Activated T-cell treated with anti-CD3 and anti-CD28 coated beads, Interleukin-2, amount 50 U/mL, for 72 hours (primary cell): ENCODE measurements around the gene ZNF516. TPM values are rescaled to one million over a fixed set of nuclear protein-coding genes. Genes with fewer than 3 reads are reported as not detected.

Experiments
- ATAC-seq, 2 donors: fragments of 150-1000 bp; cut with Tn5 transposase; replicated peaks in 1 of 2; 2 replicates each; pipeline ENCODE4 v1.10.0; 2021; ENCODE audit warnings: moderate library complexity in 2 of 2, mild to moderate bottlenecking in 1 of 2
- DNase-seq, 2 donors: peaks; one replicate each; pipeline ENCODE4 v3.0.0; 2021 to 2022; ENCODE audit warnings: mixed read lengths in 1 of 2
- H3K27ac Mint-ChIP-seq: one replicate; pipeline ENCODE4 v1.8.0; 2022; ENCODE audit warnings: mild to moderate bottlenecking, moderate library complexity, mixed read lengths
- H3K27me3 Mint-ChIP-seq: one replicate; pipeline ENCODE4 v1.8.0; 2022; ENCODE audit warnings: low read depth, mixed read lengths
- H3K36me3 Mint-ChIP-seq, 2 donors: one replicate each; pipeline ENCODE4 v1.8.0; 2022; ENCODE audit warnings: mixed read lengths in 2 of 2, mild to moderate bottlenecking in 1 of 2; ENCODE audit not compliant: insufficient read depth in 2 of 2
- H3K4me1 Mint-ChIP-seq: one replicate; pipeline ENCODE4 v1.8.0; 2022; ENCODE audit warnings: low read depth, mixed read lengths
- H3K4me3 Mint-ChIP-seq, 2 donors: one replicate each; pipeline ENCODE4 v1.8.0; 2022; ENCODE audit warnings: mild to moderate bottlenecking in 2 of 2, mixed read lengths in 2 of 2, moderate library complexity in 2 of 2
- H3K9me3 Mint-ChIP-seq, 2 donors: one replicate each; pipeline ENCODE4 v1.8.0; 2022; ENCODE audit warnings: mixed read lengths in 2 of 2
- total RNA-seq, 2 donors: library from RNA; stranded (reverse); gene quantifications; one replicate each; pipeline ENCODE4 v1.2.3, GENCODE V29; 2022

ZNF516 gene
- total RNA-seq, 2 donors from 2014 or later: 13.2 to 13.9 TPM

GRCh38 chr18:76401498-76401897 is 93.5 kb downstream of the ZNF516 start:
- H3K27ac Mint-ChIP-seq: no peak overlapping the region
- ATAC-seq (no peak), DNase-seq (no peak)
- H3K4me1 Mint-ChIP-seq: peaks cover 14% of the 10 kb centered on the region
- no peaks in the 10 kb centered on the region for H3K36me3 Mint-ChIP-seq
- H3K9me3 Mint-ChIP-seq: no peaks in the 10 kb centered on the region
- no peak overlapping the region for H3K4me3 Mint-ChIP-seq
- H3K27me3 Mint-ChIP-seq: no peaks in the 10 kb centered on the region

GRCh38 chr18:76399613-76400391 is 95.2 kb downstream of the ZNF516 start:
- Mint-ChIP-seq H3K27ac (no peak overlapping the region), H3K9me3 (no peaks in the 10 kb centered on the region), H3K4me3 (no peak overlapping the region), H3K4me1 (peaks cover 12% of the 10 kb centered on the region), H3K36me3 (no peaks in the 10 kb centered on the region), H3K27me3 (no peaks in the 10 kb centered on the region)
- ATAC-seq (no peak), DNase-seq (no peak)

- ATAC-seq: peak; percentile 81 to 87
- peaks cover 12% of the 10 kb centered on the region for H3K4me1 Mint-ChIP-seq
- H3K4me3 Mint-ChIP-seq: no peak overlapping the region
- H3K27ac Mint-ChIP-seq: no peak overlapping the region
- DNase-seq: peak; percentile 74 to 80
- no peaks in the 10 kb centered on the region for H3K27me3 Mint-ChIP-seq
- H3K9me3 Mint-ChIP-seq: no peaks in the 10 kb centered on the region
- no peaks in the 10 kb centered on the region for H3K36me3 Mint-ChIP-seq
These were observed 96.0 kb downstream of the ZNF516 start for GRCh38 chr18:76398896-76399612.

GRCh38 chr18:76398295-76398694 is 96.7 kb downstream of the ZNF516 start:
- no peak for DNase-seq
- no peak for ATAC-seq
- no peaks in the 10 kb centered on the region for H3K36me3 Mint-ChIP-seq
- H3K27me3 Mint-ChIP-seq: no peaks in the 10 kb centered on the region
- peaks cover 12% of the 10 kb centered on the region for H3K4me1 Mint-ChIP-seq
- H3K27ac Mint-ChIP-seq: no peak overlapping the region
- no peak overlapping the region for H3K4me3 Mint-ChIP-seq
- H3K9me3 Mint-ChIP-seq: no peaks in the 10 kb centered on the region

- Mint-ChIP-seq H3K27ac (no peak overlapping the region), H3K9me3 (no peaks in the 10 kb centered on the region), H3K27me3 (no peaks in the 10 kb centered on the region), H3K36me3 (no peaks in the 10 kb centered on the region), H3K4me3 (no peak overlapping the region), H3K4me1 (peaks cover 6% of the 10 kb centered on the region)
- DNase-seq (no peak), ATAC-seq (no peak)
These were observed 97.4 kb downstream of the ZNF516 start for GRCh38 chr18:76397631-76398030.

- Mint-ChIP-seq H3K4me3 (no peak overlapping the region), H3K9me3 (no peaks in the 10 kb centered on the region), H3K27me3 (no peaks in the 10 kb centered on the region), H3K4me1 (peaks cover 6% of the 10 kb centered on the region), H3K27ac (no peak overlapping the region), H3K36me3 (no peaks in the 10 kb centered on the region)
- ATAC-seq: no peak
- no peak for DNase-seq
These were observed 98.2 kb downstream of the ZNF516 start for GRCh38 chr18:76396792-76397191.

- H3K36me3 Mint-ChIP-seq: no peaks in the 10 kb centered on the region
- H3K27me3 Mint-ChIP-seq: no peaks in the 10 kb centered on the region
- H3K4me1 Mint-ChIP-seq: peaks cover 13% of the 10 kb centered on the region
- no peak overlapping the region for H3K4me3 Mint-ChIP-seq
- no peak for DNase-seq
- no peaks in the 10 kb centered on the region for H3K9me3 Mint-ChIP-seq
- no peak overlapping the region for H3K27ac Mint-ChIP-seq
- no peak for ATAC-seq
These were observed 99.4 kb downstream of the ZNF516 start for GRCh38 chr18:76395609-76396008.

GRCh38 chr18:76394780-76395476 is 100.1 kb downstream of the ZNF516 start:
- Mint-ChIP-seq H3K9me3 (no peaks in the 10 kb centered on the region), H3K4me1 (peaks cover 14% of the 10 kb centered on the region), H3K4me3 (no peak overlapping the region), H3K27me3 (no peaks in the 10 kb centered on the region), H3K27ac (no peak overlapping the region), H3K36me3 (no peaks in the 10 kb centered on the region)
- no peak for DNase-seq
- ATAC-seq: no peak

- Mint-ChIP-seq H3K27ac (no peak overlapping the region), H3K4me3 (no peak overlapping the region), H3K9me3 (no peaks in the 10 kb centered on the region), H3K27me3 (no peaks in the 10 kb centered on the region), H3K4me1 (peaks cover 17% of the 10 kb centered on the region), H3K36me3 (no peaks in the 10 kb centered on the region)
- DNase-seq: no peak
- no peak for ATAC-seq
These were observed 102.7 kb downstream of the ZNF516 start for GRCh38 chr18:76392349-76392748.

GRCh38 chr18:76391746-76392145 is 103.3 kb downstream of the ZNF516 start:
- Mint-ChIP-seq H3K9me3 (no peaks in the 10 kb centered on the region), H3K4me1 (peaks cover 23% of the 10 kb centered on the region), H3K27me3 (no peaks in the 10 kb centered on the region), H3K27ac (no peak overlapping the region), H3K36me3 (no peaks in the 10 kb centered on the region), H3K4me3 (no peak overlapping the region)
- no peak for ATAC-seq
- DNase-seq: no peak

GRCh38 chr18:76391038-76391437 is 104.0 kb downstream of the ZNF516 start:
- ATAC-seq: no peak
- DNase-seq: no peak
- Mint-ChIP-seq H3K4me3 (no peak overlapping the region), H3K36me3 (no peaks in the 10 kb centered on the region), H3K4me1 (peaks cover 30% of the 10 kb centered on the region), H3K27me3 (no peaks in the 10 kb centered on the region), H3K9me3 (no peaks in the 10 kb centered on the region), H3K27ac (no peak overlapping the region)

GRCh38 chr18:76390452-76391035 is 104.5 kb downstream of the ZNF516 start:
- H3K27ac Mint-ChIP-seq: no peak overlapping the region
- DNase-seq: no peak
- H3K4me3 Mint-ChIP-seq: no peak overlapping the region
- no peaks in the 10 kb centered on the region for H3K27me3 Mint-ChIP-seq
- no peak for ATAC-seq
- H3K4me1 Mint-ChIP-seq: peaks cover 33% of the 10 kb centered on the region
- no peaks in the 10 kb centered on the region for H3K9me3 Mint-ChIP-seq
- H3K36me3 Mint-ChIP-seq: no peaks in the 10 kb centered on the region

GRCh38 chr18:76389716-76390115 is 105.3 kb downstream of the ZNF516 start:
- no peaks in the 10 kb centered on the region for H3K27me3 Mint-ChIP-seq
- no peak for ATAC-seq
- no peaks in the 10 kb centered on the region for H3K36me3 Mint-ChIP-seq
- H3K4me1 Mint-ChIP-seq: peaks cover 33% of the 10 kb centered on the region
- no peak for DNase-seq
- H3K27ac Mint-ChIP-seq: no peak overlapping the region
- no peak overlapping the region for H3K4me3 Mint-ChIP-seq
- no peaks in the 10 kb centered on the region for H3K9me3 Mint-ChIP-seq
